Stomach (tissue), 9 donors: ENCODE measurements around the gene RASA3. TPM values are rescaled to one million over a fixed set of nuclear protein-coding genes. Genes with fewer than 3 reads are reported as not detected.

Experiments
- DNase-seq, 2 donors: peaks; one replicate each; pipeline versions ENCODE4 v3.0.0 to v3.0.0-alpha.2; 2013 to 2019
- H3K27ac ChIP-seq, 5 donors: fragments of 200-600 bp in 4 of 5; sonication (generic) in 4 of 5; one replicate each; pipeline ENCODE4 v1.5.1; 2013 to 2019; ENCODE audit warnings: mild to moderate bottlenecking in 1 of 5, moderate library complexity in 1 of 5
- H3K27me3 ChIP-seq, 3 donors: fragments of 200-600 bp; sonication (generic); one replicate each; pipeline ENCODE4 v1.5.1; 2017 to 2019; ENCODE audit warnings: mixed run types in 1 of 3
- H3K36me3 ChIP-seq, 4 donors: fragments of 200-600 bp; sonication (generic); 1 replicate in 3 of 4; 2 replicates in 1 of 4; pipeline ENCODE4 v1.5.1; 2016 to 2019
- H3K4me1 ChIP-seq, 4 donors: fragments of 200-600 bp; sonication (generic); one replicate each; pipeline ENCODE4 v1.5.1; 2016 to 2019
- H3K4me3 ChIP-seq, 4 donors: fragments of 200-600 bp; sonication (generic) in 3 of 4; one replicate each; pipeline ENCODE4 v1.5.1; 2016 to 2019; ENCODE audit warnings: mild to moderate bottlenecking in 1 of 4
- H3K9me3 ChIP-seq, 4 donors: fragments of 200-600 bp; sonication (generic); one replicate each; pipeline ENCODE4 v1.5.1; 2016 to 2019
- CTCF ChIP-seq, 7 experiments: fragments of 450-650 bp in 4 of 7; fragments of 200-600 bp in 3 of 7; sonication (generic) in 3 of 7; IDR thresholded peaks; one replicate each; pipeline ENCODE4 v1.5.1; 2016 to 2019; ENCODE audit warnings: antibody characterized with exemption in 7 of 7, control low read depth in 2 of 7, mild to moderate bottlenecking in 1 of 7
- EP300 ChIP-seq: sonication (generic); formaldehyde crosslinking; IDR thresholded peaks from one replicate; pipeline ENCODE4 v1.6.1; 2017; ENCODE audit warnings: antibody characterized with exemption
- POLR2A ChIP-seq, 4 donors: fragments of 450-650 bp; IDR thresholded peaks; one replicate each; pipeline ENCODE4 v1.6.1; 2016; ENCODE audit warnings: antibody characterized with exemption in 4 of 4, control low read depth in 2 of 4, mild to moderate bottlenecking in 1 of 4, moderate library complexity in 1 of 4
- POLR2AphosphoS5 ChIP-seq, 3 donors: sonication (generic); formaldehyde crosslinking; IDR thresholded peaks; one replicate each; pipeline ENCODE4 v1.6.1; 2016; ENCODE audit warnings: antibody characterized with exemption in 3 of 3
- WGBS, 5 donors: extraction: QIAGEN DNeasy Blood & Tissue Kit in 3 of 5; methylation state at CpG; one replicate each; pipeline versions ENCODE4 v1.1.5 to v1.1.7; 2013 to 2018; 5-methylcytosine and 5-hydroxymethylcytosine counted together
- intact Hi-C: fragments of 100-400 bp; cut with DNase I; formaldehyde crosslinking; loops from one replicate; pipeline ENCODE4 v1.15.1; 2023; ENCODE audit warnings: low total_unique reads
- polyA plus RNA-seq, 3 donors: library from polyadenylated mRNA; stranded (reverse); fragments of 200-250 nt; gene quantifications; one replicate each; pipeline ENCODE4 v1.2.3, GENCODE V29; 2013
- total RNA-seq, 5 donors: library from RNA; depleted of rRNA; stranded (reverse); fragments of >200 nt; gene quantifications; one replicate each; pipeline versions ENCODE4 v1.1.0 to v1.2.3, GENCODE V29; 2014 to 2016
- donor health status: healthy with polysubstance abuse.
- donor health status: Bipolar disorder and iron deficiency.
- donor health status: healthy.

Gene RASA3
- total and polyA plus RNA-seq, 8 donors, result 3.7 to 22.3 (median 7.9) TPM

- H3K4me3 ChIP-seq, result no peak overlapping the region
Observed at GRCh38 chr13:113955691-113956090, 176.7 kb downstream of the RASA3 start.

DNA sequence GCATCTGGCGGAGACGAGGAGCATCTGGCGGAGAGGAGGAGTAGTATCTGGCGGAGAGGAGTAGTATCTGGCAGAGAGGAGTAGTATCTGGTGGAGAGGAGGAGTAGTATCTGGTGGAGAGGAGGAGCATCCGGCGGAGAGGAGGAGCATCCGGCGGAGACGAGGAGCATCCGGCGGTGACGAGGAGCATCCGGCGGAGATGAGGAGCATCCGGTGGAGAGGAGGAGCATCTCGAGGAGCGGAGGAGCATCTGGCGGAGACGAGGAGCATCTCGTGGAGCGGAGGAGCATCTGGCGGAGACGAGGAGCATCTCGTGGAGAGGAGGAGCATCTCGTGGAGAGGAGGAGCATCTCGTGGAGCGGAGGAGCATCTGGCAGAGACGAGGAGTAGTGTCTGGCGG, 177.2 kb downstream of the RASA3 start:
- H3K36me3 ChIP-seq, result peaks cover 13 to 35% (median 30%) of the 10 kb centered on the region in 4 donors
- DNase-seq, result no peak
- H3K27ac ChIP-seq, result no peak overlapping the region
- peaks cover 0 to 5% (median 0%) of the 10 kb centered on the region in 4 donors for H3K9me3 ChIP-seq
- 92 to 96% (median 94%) methylated on average over 29 of the region's 29 CpGs for WGBS, 5 donors
- H3K4me3 ChIP-seq, result no peak overlapping the region
- intact Hi-C loops, result no loop called here
- H3K4me1 ChIP-seq, result peaks cover 10 to 16% (median 15%) of the 10 kb centered on the region in 4 donors
- H3K27me3 ChIP-seq, result no peaks in the 10 kb centered on the region
- no peak for TF ChIP-seq CTCF (IDR thresholded peaks at IDR 0.05)
- TF ChIP-seq POLR2AphosphoS5 (IDR thresholded peaks at IDR 0.05), result no peak
- no peak for TF ChIP-seq POLR2A (IDR thresholded peaks at IDR 0.05)
- no peak for TF ChIP-seq EP300

More at GRCh38 chr13:113955691-113956090, 176.7 kb downstream of the RASA3 start:
- 85 to 98% (median 94%) methylated on average over 27 of the region's 27 CpGs for WGBS, 5 donors
- H3K36me3 ChIP-seq, result peaks cover 13 to 35% (median 30%) of the 10 kb centered on the region in 4 donors
- H3K27me3 ChIP-seq, result no peaks in the 10 kb centered on the region
- no peak for DNase-seq
- peaks cover 0 to 5% (median 0%) of the 10 kb centered on the region in 4 donors for H3K9me3 ChIP-seq
- peaks cover 9 to 13% (median 11%) of the 10 kb centered on the region in 4 donors for H3K4me1 ChIP-seq
- no peak overlapping the region for H3K27ac ChIP-seq
- TF ChIP-seq POLR2A (IDR thresholded peaks at IDR 0.05) (no peak), CTCF (IDR thresholded peaks at IDR 0.05) (no peak), POLR2AphosphoS5 (IDR thresholded peaks at IDR 0.05) (no peak), EP300 (no peak)
- intact Hi-C loops, result no loop called here

DNA sequence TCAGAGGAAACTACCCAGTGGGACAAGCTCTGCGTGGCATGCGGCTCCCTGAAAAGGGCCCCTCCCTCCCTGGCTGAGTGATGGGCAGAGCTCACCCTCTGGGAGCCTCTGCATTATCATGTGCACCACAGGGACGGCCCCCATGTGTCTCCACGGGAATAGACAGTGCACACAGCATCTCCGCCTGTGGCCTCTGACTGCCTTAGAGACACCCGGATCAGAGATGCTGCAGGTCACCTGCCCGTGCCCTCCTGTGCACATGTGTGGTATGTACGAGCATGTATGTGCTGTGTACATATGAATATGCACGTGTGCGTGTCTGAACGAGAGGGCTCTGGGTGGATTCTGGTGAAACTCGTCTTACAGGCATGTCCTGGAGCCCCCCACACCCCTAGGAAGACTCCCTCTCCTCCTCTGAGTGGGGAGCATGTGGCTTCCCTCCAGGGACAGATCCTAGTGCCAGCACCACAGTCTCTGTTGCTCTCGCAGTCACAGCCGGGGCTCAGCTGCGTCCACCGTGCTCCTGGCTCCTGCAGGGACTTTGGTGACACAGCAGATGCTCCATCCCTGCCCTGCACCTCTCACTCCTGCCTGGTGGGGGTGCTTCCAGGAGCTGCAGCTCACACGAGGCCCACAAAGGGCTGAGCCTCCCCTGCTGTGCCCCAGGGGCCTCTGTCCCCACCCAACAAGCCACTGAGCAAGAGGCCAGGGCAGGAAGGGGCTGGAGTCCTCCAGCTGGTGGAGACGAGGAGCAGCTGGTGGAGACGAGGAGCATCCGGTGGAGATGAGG, 178.2 kb downstream of the RASA3 start:
- Histone ChIP-seq H3K4me3 (no peak overlapping the region), H3K27ac (no peak overlapping the region), H3K36me3 (peaks cover 13 to 35% (median 30%) of the 10 kb centered on the region in 4 donors), H3K27me3 (no peaks in the 10 kb centered on the region), H3K4me1 (peaks cover 10 to 16% (median 15%) of the 10 kb centered on the region in 4 donors), H3K9me3 (no peaks in the 10 kb centered on the region)
- 80 to 86% (median 84%) methylated on average over 18 to 20 of the region's 20 CpGs for WGBS, 5 donors
- intact Hi-C loops, result loop anchor here (5.0 kb wide), 1 partner anchor 273 kb away; no protein-coding TSS in a partner anchor
- TF ChIP-seq CTCF (IDR thresholded peaks at IDR 0.05), result no peak
- no peak for TF ChIP-seq POLR2A (IDR thresholded peaks at IDR 0.05)
- TF ChIP-seq POLR2AphosphoS5 (IDR thresholded peaks at IDR 0.05), result no peak
- TF ChIP-seq EP300, result no peak
- no peak for DNase-seq

GRCh38 chr13:113953561-113953960, 178.9 kb downstream of the RASA3 start:
- Histone ChIP-seq H3K4me3 (no peak overlapping the region), H3K4me1 (peaks cover 10 to 16% (median 15%) of the 10 kb centered on the region in 4 donors), H3K27ac (no peak overlapping the region), H3K27me3 (no peaks in the 10 kb centered on the region), H3K36me3 (peaks cover 13 to 35% (median 30%) of the 10 kb centered on the region in 4 donors), H3K9me3 (no peaks in the 10 kb centered on the region)
- no peak for TF ChIP-seq POLR2A (IDR thresholded peaks at IDR 0.05)
- no peak for TF ChIP-seq CTCF (IDR thresholded peaks at IDR 0.05)
- TF ChIP-seq POLR2AphosphoS5 (IDR thresholded peaks at IDR 0.05), result no peak
- no peak for TF ChIP-seq EP300
- intact Hi-C loops, result loop anchor here (5.0 kb wide), 1 partner anchor 274 kb away; no protein-coding TSS in a partner anchor
- 82 to 91% (median 86%) methylated on average over 5 to 16 of the region's 16 CpGs for WGBS, 5 donors
- DNase-seq, result no peak
